GM18517 (cell line): ENCODE data around the gene IL22RA2.

Source experiments
- ATAC-seq: cut with Tn5 transposase; IDR thresholded peaks from one replicate; pipeline ENCODE4 v1.9.1; 2021; ENCODE audit warnings: mild to moderate bottlenecking, moderate library complexity; ENCODE audit not compliant: unreplicated experiment

The IL22RA2 gene

GRCh38 chr6:137167702-137168377, 5.6 kb downstream of the IL22RA2 start:
- no peak for ATAC-seq

- no peak for ATAC-seq
These were observed 7.0 kb downstream of the IL22RA2 start for GRCh38 chr6:137166247-137167098.

- peak; percentile 48 for ATAC-seq
These were observed 7.8 kb downstream of the IL22RA2 start for GRCh38 chr6:137165375-137166246.

- no peak for ATAC-seq
These were observed 9.6 kb downstream of the IL22RA2 start for GRCh38 chr6:137163732-137164318.

GRCh38 chr6:137162692-137163306, 10.6 kb downstream of the IL22RA2 start:
- no peak for ATAC-seq

- ATAC-seq, result no peak
These were observed 11.5 kb downstream of the IL22RA2 start for GRCh38 chr6:137161949-137162348.

- no peak for ATAC-seq
These were observed 12.7 kb downstream of the IL22RA2 start for GRCh38 chr6:137160763-137161162.

- no peak for ATAC-seq
These were observed 13.5 kb downstream of the IL22RA2 start for GRCh38 chr6:137159912-137160311.

GRCh38 chr6:137157601-137158000, 15.8 kb downstream of the IL22RA2 start:
- ATAC-seq, result no peak

GRCh38 chr6:137156650-137157049, 16.8 kb downstream of the IL22RA2 start:
- no peak for ATAC-seq

GRCh38 chr6:137155830-137156229, 17.6 kb downstream of the IL22RA2 start:
- ATAC-seq, result no peak

GRCh38 chr6:137150072-137150471, 23.4 kb downstream of the IL22RA2 start:
- ATAC-seq, result no peak

- ATAC-seq, result no peak
These were observed 24.4 kb downstream of the IL22RA2 start for GRCh38 chr6:137149035-137149393.

- no peak for ATAC-seq
These were observed 25.0 kb downstream of the IL22RA2 start for GRCh38 chr6:137148306-137149034.

- no peak for ATAC-seq
These were observed 26.2 kb downstream of the IL22RA2 start for GRCh38 chr6:137147195-137147594.

- ATAC-seq, result no peak
These were observed 27.2 kb downstream of the IL22RA2 start for GRCh38 chr6:137146206-137146605.

GRCh38 chr6:137145421-137145820, 28.0 kb downstream of the IL22RA2 start:
- no peak for ATAC-seq

GRCh38 chr6:137136065-137136464, 37.4 kb downstream of the IL22RA2 start:
- ATAC-seq, result no peak

GRCh38 chr6:137134483-137134882, 39.0 kb downstream of the IL22RA2 start:
- ATAC-seq, result no peak

- no peak for ATAC-seq
These were observed 40.3 kb downstream of the IL22RA2 start for GRCh38 chr6:137133122-137133521.
